ENCODE data around the gene C2.
"Not testable (repeated sequence)": the region's sequence is repeated elsewhere in the genome, so short reads cannot be mapped to it uniquely, and the experiment has no call there.

- TF ChIP-seq CTCF (conservative IDR thresholded peaks at IDR 0.05); EZH2 (IDR thresholded peaks at IDR 0.05; ENCODE audit: low read depth): not testable (repeated sequence)
These were observed 18.2 kb upstream of the C2 start for GRCh38 chr6:31909298-31909697.

Measured in PC-9 (cell line).